ENCODE results near the gene MIPOL1. TPM values are rescaled to one million over a fixed set of nuclear protein-coding genes. Genes with fewer than 3 reads are reported as not detected.

MIPOL1 gene
- total and polyA plus RNA-seq, 9 of the 15 experiments (the other 6 are each of a cell fraction or from before 2014, with no cell fraction given) = 6.7 to 21.9 (median 12.4) TPM

DNA sequence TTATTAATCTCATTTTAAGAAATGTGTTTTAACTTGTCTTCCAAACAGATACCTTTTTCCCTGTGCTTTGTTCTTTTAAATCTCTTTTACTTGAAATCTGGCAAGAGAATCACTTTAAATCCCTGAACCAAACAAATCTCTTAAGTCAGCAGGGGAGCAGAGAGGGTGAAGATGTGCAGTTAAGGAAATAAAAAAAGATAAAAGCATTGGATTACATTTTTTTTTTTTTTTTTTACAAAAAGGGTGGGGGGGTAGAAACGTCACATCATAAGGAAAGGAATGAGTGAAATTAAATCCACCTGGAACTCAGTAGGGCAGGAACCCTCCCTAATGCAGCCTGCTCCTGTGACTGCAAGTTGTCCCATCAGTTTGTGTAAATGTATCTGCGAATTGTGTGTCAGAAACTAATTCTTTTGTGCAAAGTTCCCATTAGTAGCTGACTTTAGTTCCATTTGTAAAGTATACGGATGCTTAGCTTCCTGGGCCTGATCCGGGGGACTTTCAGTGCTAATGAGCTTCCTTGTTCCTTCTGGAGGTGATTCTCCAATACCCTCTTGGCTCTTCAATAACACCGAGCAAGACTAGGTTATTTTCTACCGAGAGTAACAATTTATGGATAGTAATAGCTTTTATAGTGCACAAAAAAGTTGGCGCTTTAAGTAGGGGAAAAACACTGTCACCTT is 399.2 kb downstream of the MIPOL1 start:
- H2AFZ ChIP-seq (ENCODE audit: low read depth, low read length) = peak overlapping the region; percentile 89
- no TSS peak for BruUV-seq (replicated peaks)
- ATAC-seq (no peak), FAIRE-seq (no peak), DNase-seq (ENCODE audit: extremely low read depth in 1 of 4, low spot score in 3 of 4) (no peak)
- no peaks in the 10 kb centered on the region; the same call in 1 of the 2 replicates for H3K9me3 ChIP-seq (replicated peaks; ENCODE audit: control insufficient read depth, insufficient read depth, low read depth, low read length)
- POLR2A ChIA-PET = interaction anchor here (0.7 kb wide), 1 partner anchor 46 kb away, joined by 3 read pairs; no protein-coding TSS in a partner anchor
- TF ChIP-seq, protein P1, sequence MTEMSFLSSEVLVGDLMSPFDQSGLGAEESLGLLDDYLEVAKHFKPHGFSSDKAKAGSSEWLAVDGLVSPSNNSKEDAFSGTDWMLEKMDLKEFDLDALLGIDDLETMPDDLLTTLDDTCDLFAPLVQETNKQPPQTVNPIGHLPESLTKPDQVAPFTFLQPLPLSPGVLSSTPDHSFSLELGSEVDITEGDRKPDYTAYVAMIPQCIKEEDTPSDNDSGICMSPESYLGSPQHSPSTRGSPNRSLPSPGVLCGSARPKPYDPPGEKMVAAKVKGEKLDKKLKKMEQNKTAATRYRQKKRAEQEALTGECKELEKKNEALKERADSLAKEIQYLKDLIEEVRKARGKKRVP (CRISPR knock-in tag; IDR thresholded peaks at IDR 0.05) = no peak
- TF ChIP-seq PYGO2 (tag; IDR thresholded peaks at IDR 0.05) (no peak), SRSF3 (IDR thresholded peaks at IDR 0.05; ENCODE audit: insufficient read depth, low read length) (no peak), ELF4 (CRISPR knock-in tag; IDR thresholded peaks at IDR 0.05) (no peak), FOSL1 (tag; conservative IDR thresholded peaks at IDR 0.05) (no peak), PHF21A (IDR thresholded peaks at IDR 0.05; ENCODE audit: borderline replicate concordance, low read depth) (no peak)
- TF ChIP-seq, protein P2, sequence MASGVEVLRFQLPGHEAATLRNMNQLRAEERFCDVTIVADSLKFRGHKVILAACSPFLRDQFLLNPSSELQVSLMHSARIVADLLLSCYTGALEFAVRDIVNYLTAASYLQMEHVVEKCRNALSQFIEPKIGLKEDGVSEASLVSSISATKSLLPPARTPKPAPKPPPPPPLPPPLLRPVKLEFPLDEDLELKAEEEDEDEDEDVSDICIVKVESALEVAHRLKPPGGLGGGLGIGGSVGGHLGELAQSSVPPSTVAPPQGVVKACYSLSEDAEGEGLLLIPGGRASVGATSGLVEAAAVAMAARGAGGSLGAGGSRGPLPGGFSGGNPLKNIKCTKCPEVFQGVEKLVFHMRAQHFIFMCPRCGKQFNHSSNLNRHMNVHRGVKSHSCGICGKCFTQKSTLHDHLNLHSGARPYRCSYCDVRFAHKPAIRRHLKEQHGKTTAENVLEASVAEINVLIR (CRISPR knock-in tag; IDR thresholded peaks at IDR 0.05) = no peak
- H3K4me3 ChIP-seq = no peak overlapping the region
- H3K27ac ChIP-seq (ENCODE audit: extremely low read depth, low read depth, low read length) = no peak overlapping the region; the same call in 2 of the 3 replicates
- 74% methylated on average over 7 of the region's 7 CpGs for WGBS (ENCODE audit: insufficient coverage, low coverage, missing lambda C conversion rate)
- in situ Hi-C loops (cut with MboI) (loop anchor here (25.0 kb wide), 1 partner anchor 335 kb away; no protein-coding TSS in a partner anchor), intact Hi-C loops (cut with micrococcal nuclease) (no loop called here)
- peak overlapping the region in 1 of 2 experiments; percentile 55; a peak in 1 of 4 replicates for H3K9ac ChIP-seq (ENCODE audit: insufficient read depth in 1 of 2, low read depth in 2 of 2, low read length in 2 of 2)
- no peaks in the 10 kb centered on the region for H3K9me1 ChIP-seq (ENCODE audit: control insufficient read depth, insufficient read depth, low read length)
- H3K36me3 ChIP-seq (ENCODE audit: control insufficient read depth, insufficient read depth, low read length) = no peaks in the 10 kb centered on the region
- no peak overlapping the region for H3K4me2 ChIP-seq (ENCODE audit: insufficient read depth, low read length)
- peaks cover 2 to 11% of the 10 kb centered on the region in 2 experiments; a peak in 3 of 5 replicates for H3K27me3 ChIP-seq (ENCODE audit: control insufficient read depth in 2 of 2, insufficient read depth in 2 of 2, low read length in 2 of 2)
- H3K4me1 ChIP-seq (replicated peaks in 1 of 2; ENCODE audit: control insufficient read depth in 2 of 2, insufficient read depth in 2 of 2, low read length in 2 of 2) = peaks cover 3 to 28% of the 10 kb centered on the region in 2 experiments; a peak in 4 of 5 replicates
- peaks cover 2% of the 10 kb centered on the region; the same call in 2 of the 3 replicates for H3K79me2 ChIP-seq (ENCODE audit: control insufficient read depth, insufficient read depth, low read length)
- no peaks in the 10 kb centered on the region for H4K20me1 ChIP-seq (replicated peaks; ENCODE audit: control insufficient read depth, insufficient read depth, low read length)
- CTCF ChIA-PET (ENCODE audit: low intra/inter-chr PET ratio) = no interaction called here

All from K562 (cell line).